Measurements from ENCODE around the gene CENPP. TPM values are rescaled to one million over a fixed set of nuclear protein-coding genes. Genes with fewer than 3 reads are reported as not detected.

Gene CENPP
- total RNA-seq, 1 donor from 2014 or later: 4.5 TPM

GRCh38 chr9:92650839-92651621, 325.3 kb downstream of the CENPP start:
- no peak for DNase-seq (ENCODE audit: low spot score)
- no peak for TF ChIP-seq CTCF (IDR thresholded peaks at IDR 0.05; ENCODE audit: unreplicated experiment)
- peaks cover 2% of the 10 kb centered on the region for H3K27me3 Mint-ChIP-seq (ENCODE audit: unreplicated experiment)
- no peaks in the 10 kb centered on the region for H3K9me3 Mint-ChIP-seq (ENCODE audit: unreplicated experiment)
- peaks cover 39% of the 10 kb centered on the region for H3K36me3 Mint-ChIP-seq (ENCODE audit: low read depth, unreplicated experiment)
- no peak overlapping the region for H3K27ac Mint-ChIP-seq (ENCODE audit: unreplicated experiment)
- H3K4me1 Mint-ChIP-seq (ENCODE audit: unreplicated experiment): no peaks in the 10 kb centered on the region
- H3K4me3 Mint-ChIP-seq (ENCODE audit: unreplicated experiment): no peak overlapping the region

GRCh38 chr9:92652461-92652860, 326.7 kb downstream of the CENPP start:
- no peak for DNase-seq (ENCODE audit: low spot score)
- Mint-ChIP-seq H3K9me3 (ENCODE audit: unreplicated experiment) (no peaks in the 10 kb centered on the region), H3K27me3 (ENCODE audit: unreplicated experiment) (peaks cover 2% of the 10 kb centered on the region), H3K4me1 (ENCODE audit: unreplicated experiment) (no peaks in the 10 kb centered on the region), H3K4me3 (ENCODE audit: unreplicated experiment) (no peak overlapping the region), H3K36me3 (ENCODE audit: low read depth, unreplicated experiment) (peaks cover 39% of the 10 kb centered on the region), H3K27ac (ENCODE audit: unreplicated experiment) (no peak overlapping the region)
- TF ChIP-seq CTCF (IDR thresholded peaks at IDR 0.05; ENCODE audit: unreplicated experiment): no peak

- no peak overlapping the region for H3K27ac Mint-ChIP-seq (ENCODE audit: unreplicated experiment)
- H3K36me3 Mint-ChIP-seq (ENCODE audit: low read depth, unreplicated experiment): peaks cover 31% of the 10 kb centered on the region
These were observed 328.9 kb downstream of the CENPP start for GRCh38 chr9:92654481-92655301.

GRCh38 chr9:92655366-92655765, 329.6 kb downstream of the CENPP start:
- DNase-seq (ENCODE audit: low spot score): no peak
- Mint-ChIP-seq H3K4me1 (ENCODE audit: unreplicated experiment) (no peaks in the 10 kb centered on the region), H3K36me3 (ENCODE audit: low read depth, unreplicated experiment) (peaks cover 29% of the 10 kb centered on the region), H3K4me3 (ENCODE audit: unreplicated experiment) (no peak overlapping the region), H3K27ac (ENCODE audit: unreplicated experiment) (no peak overlapping the region), H3K27me3 (ENCODE audit: unreplicated experiment) (peaks cover 2% of the 10 kb centered on the region), H3K9me3 (ENCODE audit: unreplicated experiment) (no peaks in the 10 kb centered on the region)
- no peak for TF ChIP-seq CTCF (IDR thresholded peaks at IDR 0.05; ENCODE audit: unreplicated experiment)

More at GRCh38 chr9:92654481-92655301, 328.9 kb downstream of the CENPP start:
- DNase-seq (ENCODE audit: low spot score): no peak
- no peak overlapping the region for H3K4me3 Mint-ChIP-seq (ENCODE audit: unreplicated experiment)
- no peaks in the 10 kb centered on the region for H3K4me1 Mint-ChIP-seq (ENCODE audit: unreplicated experiment)
- peaks cover 2% of the 10 kb centered on the region for H3K27me3 Mint-ChIP-seq (ENCODE audit: unreplicated experiment)
- H3K9me3 Mint-ChIP-seq (ENCODE audit: unreplicated experiment): no peaks in the 10 kb centered on the region
- no peak for TF ChIP-seq CTCF (IDR thresholded peaks at IDR 0.05; ENCODE audit: unreplicated experiment)

All from endothelial cell (in vitro differentiated cells).